ENCODE results near the gene UBE2E2.

The UBE2E2 gene

DNA sequence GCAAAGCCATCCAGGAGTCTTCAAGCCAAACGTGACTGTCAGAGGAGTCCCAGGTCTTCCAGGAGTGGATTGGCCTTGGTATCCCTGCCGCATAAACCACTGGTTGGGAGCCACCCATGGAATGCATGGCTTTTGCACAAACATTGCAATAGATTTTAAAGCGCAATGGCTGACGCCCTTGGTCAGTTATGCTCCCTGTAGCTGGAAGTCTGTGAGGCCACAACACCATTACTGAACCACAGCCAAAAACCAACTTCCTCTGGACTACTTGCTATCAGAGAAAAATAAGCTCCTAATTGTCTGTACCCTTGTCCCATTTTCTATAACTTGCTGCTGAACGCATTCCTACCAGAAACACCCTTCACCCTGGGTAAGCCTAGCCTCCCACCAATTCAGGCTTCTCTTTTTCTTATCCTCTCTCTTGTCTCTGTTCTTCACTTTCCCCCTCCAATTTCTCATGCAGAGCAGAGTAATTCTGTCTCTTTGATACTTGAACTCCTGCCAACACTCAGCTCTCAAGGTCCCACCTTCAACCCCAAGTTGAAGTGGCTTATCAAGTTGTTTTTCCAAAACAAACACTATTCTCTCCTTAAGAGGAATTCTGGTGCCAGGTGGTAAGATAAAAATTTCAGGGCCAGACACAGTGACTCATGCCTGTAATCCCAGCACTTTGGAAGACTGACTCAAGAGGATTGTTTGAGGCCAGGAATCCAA, 426.2 kb downstream of the UBE2E2 start:
- TF ChIP-seq, protein P1, sequence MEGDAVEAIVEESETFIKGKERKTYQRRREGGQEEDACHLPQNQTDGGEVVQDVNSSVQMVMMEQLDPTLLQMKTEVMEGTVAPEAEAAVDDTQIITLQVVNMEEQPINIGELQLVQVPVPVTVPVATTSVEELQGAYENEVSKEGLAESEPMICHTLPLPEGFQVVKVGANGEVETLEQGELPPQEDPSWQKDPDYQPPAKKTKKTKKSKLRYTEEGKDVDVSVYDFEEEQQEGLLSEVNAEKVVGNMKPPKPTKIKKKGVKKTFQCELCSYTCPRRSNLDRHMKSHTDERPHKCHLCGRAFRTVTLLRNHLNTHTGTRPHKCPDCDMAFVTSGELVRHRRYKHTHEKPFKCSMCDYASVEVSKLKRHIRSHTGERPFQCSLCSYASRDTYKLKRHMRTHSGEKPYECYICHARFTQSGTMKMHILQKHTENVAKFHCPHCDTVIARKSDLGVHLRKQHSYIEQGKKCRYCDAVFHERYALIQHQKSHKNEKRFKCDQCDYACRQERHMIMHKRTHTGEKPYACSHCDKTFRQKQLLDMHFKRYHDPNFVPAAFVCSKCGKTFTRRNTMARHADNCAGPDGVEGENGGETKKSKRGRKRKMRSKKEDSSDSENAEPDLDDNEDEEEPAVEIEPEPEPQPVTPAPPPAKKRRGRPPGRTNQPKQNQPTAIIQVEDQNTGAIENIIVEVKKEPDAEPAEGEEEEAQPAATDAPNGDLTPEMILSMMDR (IDR thresholded peaks at IDR 0.05; ENCODE audit: borderline replicate concordance, insufficient read depth, low read depth, low read length) = no peak

DNA sequence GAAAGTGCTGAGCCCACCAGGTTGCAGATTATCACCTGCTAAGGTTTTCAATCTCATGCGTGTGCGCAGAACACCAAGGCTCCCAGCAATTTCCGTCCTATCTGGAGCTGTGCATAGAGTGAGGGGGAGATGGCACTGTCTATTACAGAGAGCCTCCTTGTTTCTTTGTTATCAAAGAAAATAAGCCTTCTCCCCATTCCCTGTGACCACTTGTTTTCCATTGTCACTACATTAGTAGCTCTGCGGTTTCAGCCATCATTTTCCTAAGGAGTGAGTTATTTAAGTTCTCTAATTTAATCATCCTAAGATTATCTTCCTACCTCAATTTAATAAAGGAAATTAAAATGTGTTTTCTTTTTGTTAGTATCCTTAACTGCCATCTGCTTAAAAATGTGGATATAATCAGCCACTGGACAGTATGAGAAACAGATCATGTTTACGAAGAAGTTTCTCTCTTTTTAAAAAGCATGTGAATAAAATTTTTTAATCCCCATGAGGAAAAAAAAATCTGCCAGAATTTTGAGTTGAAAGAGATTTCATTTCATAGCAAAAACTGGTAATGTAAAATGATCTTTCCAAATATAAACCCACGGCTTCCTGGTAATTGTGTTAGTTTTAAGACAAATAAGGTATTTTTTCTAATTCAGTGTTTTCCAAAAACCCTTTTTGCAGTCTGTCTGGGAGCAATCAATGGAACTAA, 430.3 kb downstream of the UBE2E2 start:
- TF ChIP-seq, protein P1 (IDR thresholded peaks at IDR 0.05; ENCODE audit: borderline replicate concordance, insufficient read depth, low read depth, low read length) = no peak
- H3K4me3 ChIP-seq (ENCODE audit: low read depth, low read length) = no peak overlapping the region

More for the DNA sequence above, 426.2 kb downstream of the UBE2E2 start:
- no peak overlapping the region for H3K4me3 ChIP-seq (ENCODE audit: low read depth, low read length)

DNA sequence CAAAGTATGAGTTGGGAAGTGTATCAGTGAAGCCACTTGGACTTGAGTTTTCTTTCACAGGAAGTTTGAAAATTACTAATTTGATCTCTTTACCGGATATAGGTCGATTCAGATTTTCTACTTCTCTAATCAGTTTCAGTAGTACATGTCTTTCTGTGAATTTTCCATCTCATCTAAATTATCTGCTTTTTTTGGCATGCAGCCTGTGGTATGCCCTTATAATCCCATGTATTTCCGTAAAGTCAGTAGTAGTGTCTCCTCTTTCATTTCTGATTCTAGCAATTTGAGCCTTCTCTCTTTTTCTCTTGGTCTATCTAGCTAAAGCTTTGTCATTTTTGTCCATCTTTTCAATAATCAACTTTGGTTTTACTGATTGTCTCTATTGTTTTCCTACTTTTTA, 434.2 kb downstream of the UBE2E2 start:
- TF ChIP-seq, protein P1 (IDR thresholded peaks at IDR 0.05; ENCODE audit: borderline replicate concordance, insufficient read depth, low read depth, low read length) = no peak
- H3K4me3 ChIP-seq (ENCODE audit: low read depth, low read length) = no peak overlapping the region

DNA sequence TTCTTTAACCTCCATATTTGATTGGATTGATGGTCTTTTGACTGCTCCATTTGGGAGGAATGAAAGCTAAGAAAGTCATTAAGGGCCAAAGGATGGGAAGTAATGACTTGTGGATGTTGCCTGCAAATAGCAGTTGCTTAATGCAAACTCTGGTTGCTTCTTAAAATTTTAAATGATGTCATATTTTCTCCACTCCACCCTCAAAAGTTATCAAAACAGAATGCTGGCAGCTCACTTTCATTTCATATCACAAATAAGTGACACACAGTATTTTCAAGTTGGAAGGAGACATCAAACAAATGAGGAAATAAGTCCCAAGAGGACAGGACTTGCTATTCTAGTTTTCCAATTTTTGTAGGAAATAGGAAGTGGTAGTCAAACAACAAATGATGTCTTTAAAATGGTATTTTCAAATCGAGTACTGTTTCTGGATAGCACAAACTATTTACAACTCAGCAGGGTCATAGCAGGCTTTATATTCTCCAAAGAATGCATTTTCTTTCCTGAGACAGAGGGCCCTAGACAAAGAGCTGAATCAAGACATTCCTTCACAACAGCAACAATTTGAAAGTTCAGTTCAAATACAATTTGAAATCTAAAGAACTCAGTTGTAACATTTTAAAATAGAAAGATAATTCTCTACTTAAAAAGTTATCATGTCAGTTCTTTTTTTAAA, 437.5 kb downstream of the UBE2E2 start:
- no peak overlapping the region for H3K4me3 ChIP-seq (ENCODE audit: low read depth, low read length)
- TF ChIP-seq, protein P1 (IDR thresholded peaks at IDR 0.05; ENCODE audit: borderline replicate concordance, insufficient read depth, low read depth, low read length) = no peak
